K562 (cell line): Measurements from ENCODE around the gene CDT1. TPM values are rescaled to one million over a fixed set of nuclear protein-coding genes. Genes with fewer than 3 reads are reported as not detected.
A peak's percentile ranks its signal among the peaks of the same experiment; 100 is the strongest.

Experiments used
- ATAC-seq: fragments of 200-7000 bp; cut with Tn5 transposase; 3 replicates; pipeline ENCODE4 v1.9.1; 2020; ENCODE audit warnings: moderate library complexity
- BruUV-seq: library from RNA; stranded (reverse); fragments of 400-500 nt; replicated peaks from 2 replicates; lab custom pipeline; 2021; lab: Mats Ljungman, UMichigan
- CTCF ChIA-PET: fragments of 300-600 bp; formaldehyde crosslinking; extraction: SDS; loops from one replicate; lab custom pipeline; 2021; ENCODE audit warnings: low intra/inter-chr PET ratio; lab: Yijun Ruan, JAX
- POLR2A ChIA-PET: fragments of 300-600, 350-650 bp; sonication (Branson Sonifier 250); formaldehyde crosslinking; extraction: SDS; loops from one replicate; lab custom pipeline; 2021; ENCODE audit warnings: antibody characterized with exemption, inconsistent platforms; lab: Yijun Ruan, JAX
- DNase-seq, 4 experiments: peaks; one replicate each; pipeline versions ENCODE4 v3.0.0 to v3.0.0-alpha.2; 2011 to 2018; ENCODE audit warnings: low spot score in 3 of 4, mixed read lengths in 3 of 4; ENCODE audit errors: extremely low read depth in 1 of 4
- FAIRE-seq: peaks from 2 replicates; lab custom pipeline; 2011; peaks lifted over from hg19 to GRCh38; lab: Jason Lieb, UNC
- H2AFZ ChIP-seq: 2 replicates; pipeline ENCODE4 v1.6.0; 2011; ENCODE audit warnings: low read depth, low read length, control low read depth, inconsistent platforms
- H3K27ac ChIP-seq: fragments of 200-600 bp; 3 replicates; pipeline ENCODE4 v1.8.0; 2011; ENCODE audit warnings: low read depth, mild to moderate bottlenecking, control low read depth, inconsistent platforms, low read length, moderate library complexity, mixed read lengths; ENCODE audit errors: extremely low read depth
- H3K27me3 ChIP-seq, 2 experiments: fragments of 300-600 bp in 1 of 2; 2 replicates in 1 of 2; 3 replicates in 1 of 2; pipeline versions ENCODE4 v1.6.0 to v1.8.0; 2011; ENCODE audit warnings: inconsistent platforms in 2 of 2, low read length in 2 of 2, mild to moderate bottlenecking in 1 of 2, mixed read lengths in 1 of 2, moderate library complexity in 1 of 2; ENCODE audit not compliant: control insufficient read depth in 2 of 2, insufficient read depth in 2 of 2
- H3K36me3 ChIP-seq: fragments of 300-600 bp; 3 replicates; pipeline ENCODE4 v1.8.0; 2011; ENCODE audit warnings: mild to moderate bottlenecking, low read length, inconsistent platforms; ENCODE audit not compliant: control insufficient read depth, insufficient read depth
- H3K4me1 ChIP-seq, 2 experiments: fragments of 200-600 bp in 1 of 2; replicated peaks in 1 of 2; 2 replicates in 1 of 2; 3 replicates in 1 of 2; pipeline versions ENCODE4 v1.5.1 to v1.8.0; 2011; ENCODE audit warnings: inconsistent platforms in 2 of 2, low read length in 2 of 2, mild to moderate bottlenecking in 1 of 2, mixed read lengths in 1 of 2, moderate library complexity in 1 of 2; ENCODE audit not compliant: control insufficient read depth in 2 of 2, insufficient read depth in 2 of 2
- H3K4me2 ChIP-seq: 2 replicates; pipeline ENCODE4 v1.6.1; 2011; ENCODE audit warnings: low read length, control low read depth, inconsistent platforms, mixed read lengths; ENCODE audit not compliant: insufficient read depth
- H3K4me3 ChIP-seq: fragments of 200-600 bp; sonication (generic), shearing (Covaris generic); 2 replicates; pipeline ENCODE4 v1.5.1; 2016; ENCODE audit warnings: control low read depth, inconsistent platforms
- H3K79me2 ChIP-seq: fragments of 200-600 bp; 3 replicates; pipeline ENCODE4 v1.8.0; 2011; ENCODE audit warnings: low read length, inconsistent platforms; ENCODE audit not compliant: control insufficient read depth, insufficient read depth
- H3K9ac ChIP-seq, 2 experiments: 2 replicates each; pipeline versions ENCODE4 v1.6.0 to v1.6.1; 2011; ENCODE audit warnings: low read depth in 2 of 2, low read length in 2 of 2, control low read depth in 1 of 2, inconsistent platforms in 1 of 2, mild to moderate bottlenecking in 1 of 2, mixed read lengths in 1 of 2; ENCODE audit not compliant: insufficient read depth in 1 of 2
- H3K9me1 ChIP-seq: one replicate; pipeline ENCODE4 v1.6.0; 2011; ENCODE audit warnings: inconsistent platforms, mild to moderate bottlenecking, low read length, moderate library complexity; ENCODE audit not compliant: control insufficient read depth, insufficient read depth
- H3K9me3 ChIP-seq: replicated peaks from 2 replicates; pipeline ENCODE4 v1.5.1; 2011; ENCODE audit warnings: low read depth, low read length, inconsistent platforms; ENCODE audit not compliant: control insufficient read depth, insufficient read depth
- H4K20me1 ChIP-seq: replicated peaks from 2 replicates; pipeline ENCODE4 v1.6.1; 2011; ENCODE audit warnings: low read length, inconsistent platforms, mixed read lengths; ENCODE audit not compliant: control insufficient read depth, insufficient read depth
- ELF4 ChIP-seq: fragments of 450-650 bp; formaldehyde crosslinking; IDR thresholded peaks from 2 replicates; pipeline ENCODE4 v1.4.0; 2022; ENCODE audit warnings: missing genetic modification characterization
- ZBTB40 ChIP-seq, 2 experiments: fragments of 450-650 bp in 1 of 2; sonication (generic) in 1 of 2; formaldehyde crosslinking in 1 of 2; IDR thresholded peaks; 2 replicates each; pipeline versions ENCODE4 v1.7.1 to v1.9.0; 2016 to 2022; ENCODE audit warnings: inconsistent platforms in 1 of 2, mild to moderate bottlenecking in 1 of 2, missing genetic modification reagents in 1 of 2
- WGBS: fragments of 100-300 bp; shearing (Covaris generic); methylation state at CpG from one replicate; pipeline ENCODE4 v1.1.6; 2016; ENCODE audit warnings: low coverage, mixed read lengths; ENCODE audit not compliant: insufficient coverage; ENCODE audit errors: missing lambda C conversion rate; 5-methylcytosine and 5-hydroxymethylcytosine counted together
- in situ Hi-C: fragments of 300-500 bp; cut with MboI; formaldehyde crosslinking; loops from 4 replicates; pipeline ENCODE4 v1.15.0; 2018; ENCODE audit warnings: inconsistent platforms, mixed read lengths
- intact Hi-C: fragments of 100-400 bp; cut with micrococcal nuclease; formaldehyde crosslinking; loops from 2 replicates; pipeline ENCODE4 v1.14.2; 2022
- polyA plus RNA-seq, 8 experiments: library from polyadenylated mRNA; depleted of rRNA in 4 of 8; stranded (reverse) in 5 of 8; unstranded in 3 of 8; fragments of >200 nt; fragmentation: Nextera tagmentation in 2 of 8; fragmentation: Illumina TruSeq in 1 of 8; extraction: Ambion mirVana in 2 of 8; extraction: Trizol in 1 of 8; gene quantifications; 2 replicates each; pipeline versions ENCODE4 v1.2.1 to v1.2.3, GENCODE V29; 2011 to 2014; ENCODE audit warnings: inconsistent platforms in 1 of 8, missing spikeins in 1 of 8
- total RNA-seq, 7 experiments: library from RNA; depleted of rRNA in 6 of 7; stranded (reverse); fragments of >200 nt in 6 of 7; fragmentation: Illumina TruSeq in 2 of 7; extraction: Trizol in 2 of 7; gene quantifications; 2 replicates each; pipeline versions ENCODE4 v1.2.1 to v1.2.3, GENCODE V29; 2011 to 2021; ENCODE audit warnings: low replicate concordance in 1 of 7
- TF ChIP-seq, protein P1 (sequence below), 3 experiments: IDR thresholded peaks in 2 of 3; conservative IDR thresholded peaks in 1 of 3; 2 replicates each; pipeline ENCODE4 v1.5.1; 2011 to 2012; ENCODE audit warnings: low read length in 3 of 3, mild to moderate bottlenecking in 3 of 3, control low read depth in 2 of 3, improper control_type of control experiment in 1 of 3, inconsistent platforms in 1 of 3, low read depth in 1 of 3, mixed read lengths in 1 of 3, moderate library complexity in 1 of 3; ENCODE audit not compliant: insufficient read depth in 2 of 3

CDT1 gene
- total and polyA plus RNA-seq, 9 of the 15 experiments (the other 6 are each of a cell fraction or from before 2014, with no cell fraction given) = 0.92 to 178 (median 14.2) TPM

DNA sequence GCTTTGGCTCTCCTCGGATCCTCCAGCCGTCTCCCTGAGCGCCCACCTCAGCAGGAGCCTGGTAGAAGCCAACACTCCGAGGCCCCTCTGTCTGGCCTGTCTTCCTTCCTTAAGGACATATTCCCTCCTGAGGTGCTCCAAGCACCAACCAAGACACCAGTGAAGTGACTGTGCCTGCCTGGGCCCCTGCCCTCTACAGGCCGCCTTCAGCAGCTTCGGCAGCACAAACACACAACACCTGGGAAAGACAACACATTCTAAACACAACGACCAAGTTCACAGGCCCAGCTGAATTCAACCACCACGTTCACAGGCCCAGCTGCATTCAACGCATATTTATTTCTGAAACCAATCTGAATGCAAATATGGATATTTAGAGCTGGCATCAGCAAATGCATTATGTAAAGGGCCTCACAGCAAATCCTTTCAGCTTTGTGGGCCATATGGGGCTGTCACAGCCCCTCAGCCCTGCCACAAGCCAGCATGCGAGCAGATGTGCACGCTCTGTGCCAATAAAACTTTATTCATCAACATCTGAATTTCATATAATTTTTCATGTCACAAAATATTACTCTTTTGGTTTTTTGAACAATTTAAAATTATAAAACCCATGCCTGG is 40.9 kb downstream of the CDT1 start:
- Histone ChIP-seq H3K36me3 (no peaks in the 10 kb centered on the region; the same call in 2 of the 3 replicates), H3K79me2 (no peaks in the 10 kb centered on the region), H4K20me1 (no peaks in the 10 kb centered on the region), H3K27me3 (no peaks in the 10 kb centered on the region)
- POLR2A ChIA-PET = interaction anchor here (0.8 kb wide), 1 partner anchor 12 kb away, joined by 3 read pairs; no protein-coding TSS in a partner anchor
- intact Hi-C loops (no loop called here), in situ Hi-C loops (no loop called here)
- BruUV-seq = no TSS peak
- TF ChIP-seq ELF4 (CRISPR knock-in tag) (no peak), ZBTB40 (IDR thresholded peaks at IDR 0.05) (peak; percentile 89), ZBTB40 (CRISPR knock-in tag; IDR thresholded peaks at IDR 0.05) (peak; percentile 78)
- TF ChIP-seq, protein P1, sequence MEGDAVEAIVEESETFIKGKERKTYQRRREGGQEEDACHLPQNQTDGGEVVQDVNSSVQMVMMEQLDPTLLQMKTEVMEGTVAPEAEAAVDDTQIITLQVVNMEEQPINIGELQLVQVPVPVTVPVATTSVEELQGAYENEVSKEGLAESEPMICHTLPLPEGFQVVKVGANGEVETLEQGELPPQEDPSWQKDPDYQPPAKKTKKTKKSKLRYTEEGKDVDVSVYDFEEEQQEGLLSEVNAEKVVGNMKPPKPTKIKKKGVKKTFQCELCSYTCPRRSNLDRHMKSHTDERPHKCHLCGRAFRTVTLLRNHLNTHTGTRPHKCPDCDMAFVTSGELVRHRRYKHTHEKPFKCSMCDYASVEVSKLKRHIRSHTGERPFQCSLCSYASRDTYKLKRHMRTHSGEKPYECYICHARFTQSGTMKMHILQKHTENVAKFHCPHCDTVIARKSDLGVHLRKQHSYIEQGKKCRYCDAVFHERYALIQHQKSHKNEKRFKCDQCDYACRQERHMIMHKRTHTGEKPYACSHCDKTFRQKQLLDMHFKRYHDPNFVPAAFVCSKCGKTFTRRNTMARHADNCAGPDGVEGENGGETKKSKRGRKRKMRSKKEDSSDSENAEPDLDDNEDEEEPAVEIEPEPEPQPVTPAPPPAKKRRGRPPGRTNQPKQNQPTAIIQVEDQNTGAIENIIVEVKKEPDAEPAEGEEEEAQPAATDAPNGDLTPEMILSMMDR (IDR thresholded peaks at IDR 0.05 in 2 of 3, conservative IDR thresholded peaks at IDR 0.05 in 1 of 3; ENCODE audit: insufficient read depth in 2 of 3, low read depth in 1 of 3, low read length in 3 of 3) = peak in 1 of 3 experiments; percentile 20; a peak in 1 of 6 replicates
- TF ChIP-seq, all 486 proteins: peak for 2
- no peaks in the 10 kb centered on the region for H3K9me3 ChIP-seq
- CTCF ChIA-PET = no interaction called here
- no peak overlapping the region for H3K4me2 ChIP-seq
- H2AFZ ChIP-seq = no peak overlapping the region
- ATAC-seq (peak; percentile 40; the same call in 2 of the 3 replicates), FAIRE-seq (no peak), DNase-seq (no peak)
- H3K27ac ChIP-seq = no peak overlapping the region
- peaks cover 0 to 43% of the 10 kb centered on the region in 2 experiments; a peak in 2 of 5 replicates for H3K4me1 ChIP-seq
- no peak overlapping the region for H3K4me3 ChIP-seq
- no peaks in the 10 kb centered on the region for H3K9me1 ChIP-seq
- no peak overlapping the region for H3K9ac ChIP-seq
- WGBS = 59% methylated on average over 11 of the region's 11 CpGs
